Gastroesophageal sphincter (tissue), 4 donors: Measurements from ENCODE around the gene SCAF1. TPM values are rescaled to one million over a fixed set of nuclear protein-coding genes. Genes with fewer than 3 reads are reported as not detected.

ENCODE experiments used
- ATAC-seq: fragments of 150-250 bp; one replicate; pipeline ENCODE4 v1.9.1; 2016; ENCODE audit warnings: mild to moderate bottlenecking, moderate library complexity
- H3K27ac ChIP-seq, 4 donors: fragments of 200-600 bp; sonication (generic) in 3 of 4; 1 replicate in 3 of 4; 2 replicates in 1 of 4; pipeline ENCODE4 v1.5.1; 2016 to 2019
- H3K27me3 ChIP-seq: fragments of 200-600 bp; sonication (generic); one replicate; pipeline ENCODE4 v1.5.1; 2019
- H3K36me3 ChIP-seq, 2 donors: fragments of 200-600 bp; sonication (generic); one replicate each; pipeline ENCODE4 v1.5.1; 2019; ENCODE audit warnings: control low read depth in 1 of 2
- H3K4me1 ChIP-seq, 3 donors: fragments of 200-600 bp; sonication (generic); 1 replicate in 2 of 3; 2 replicates in 1 of 3; pipeline ENCODE4 v1.5.1; 2016 to 2019; ENCODE audit warnings: control low read depth in 2 of 3
- H3K4me3 ChIP-seq, 2 donors: fragments of 200-600 bp; sonication (generic); one replicate each; pipeline ENCODE4 v1.5.1; 2019; ENCODE audit warnings: mild to moderate bottlenecking in 1 of 2, moderate library complexity in 1 of 2
- H3K9me3 ChIP-seq, 3 donors: fragments of 200-600 bp; sonication (generic); one replicate each; pipeline ENCODE4 v1.5.1; 2017 to 2019; ENCODE audit warnings: control low read depth in 2 of 3
- CTCF ChIP-seq, 4 experiments: fragments of 200-600 bp in 2 of 4; fragments of 450-650 bp in 2 of 4; sonication (generic) in 1 of 4; IDR thresholded peaks; one replicate each; pipeline ENCODE4 v1.5.1; 2017 to 2019; ENCODE audit warnings: antibody characterized with exemption in 4 of 4, mild to moderate bottlenecking in 2 of 4, moderate library complexity in 2 of 4
- EP300 ChIP-seq: sonication (generic); formaldehyde crosslinking; IDR thresholded peaks from one replicate; pipeline ENCODE4 v1.6.1; 2017; ENCODE audit warnings: antibody characterized with exemption, mild to moderate bottlenecking
- POLR2A ChIP-seq, 2 donors: fragments of 450-650 bp; IDR thresholded peaks; one replicate each; pipeline ENCODE4 v1.6.1; 2017; ENCODE audit warnings: antibody characterized with exemption in 2 of 2, mild to moderate bottlenecking in 2 of 2, moderate library complexity in 1 of 2
- POLR2AphosphoS5 ChIP-seq: sonication (generic); formaldehyde crosslinking; IDR thresholded peaks from one replicate; pipeline ENCODE4 v1.6.1; 2017; ENCODE audit warnings: antibody characterized with exemption
- WGBS, 2 donors: methylation state at CpG; one replicate each; pipeline ENCODE4 v1.1.5; 2018; ENCODE audit warnings: low coverage in 1 of 2; 5-methylcytosine and 5-hydroxymethylcytosine counted together
- total RNA-seq, 4 donors: library from RNA; depleted of rRNA; stranded (reverse); fragments of >200 nt; gene quantifications; one replicate each; pipeline ENCODE4 v1.1.0, GENCODE V29; 2016

SCAF1 gene
- total RNA-seq, 4 donors from 2014 or later: 18.2 to 37.5 (median 18.5) TPM

- peaks cover 0 to 74% (median 31%) of the 10 kb centered on the region in 3 donors for H3K4me1 ChIP-seq
Observed at GRCh38 chr19:49642492-49643035, 555 bp downstream of the SCAF1 start.

GRCh38 chr19:49643466-49643865, 1.5 kb downstream of the SCAF1 start:
- H3K4me3 ChIP-seq: no peak overlapping the region
- peaks cover 0 to 38% of the 10 kb centered on the region in 2 donors for H3K36me3 ChIP-seq
- H3K27ac ChIP-seq: no peak overlapping the region
- WGBS, 2 donors: 70 to 83% methylated on average over 1 to 2 of the region's 2 CpGs
- H3K27me3 ChIP-seq: no peaks in the 10 kb centered on the region
- TF ChIP-seq EP300 (no peak), POLR2AphosphoS5 (no peak), CTCF (IDR thresholded peaks at IDR 0.05) (no peak), POLR2A (IDR thresholded peaks at IDR 0.05) (no peak)
- ATAC-seq: no peak
- no peaks in the 10 kb centered on the region for H3K9me3 ChIP-seq
- H3K4me1 ChIP-seq: peaks cover 0 to 65% (median 25%) of the 10 kb centered on the region in 3 donors

More at GRCh38 chr19:49642492-49643035, 555 bp downstream of the SCAF1 start:
- WGBS, 2 donors: 10 to 28% methylated on average over 2 to 3 of the region's 5 CpGs
- Histone ChIP-seq H3K9me3 (no peaks in the 10 kb centered on the region), H3K27me3 (no peaks in the 10 kb centered on the region), H3K27ac (peak overlapping the region; percentile 78 to 100 (median 100)), H3K4me3 (peak overlapping the region; percentile 70 to 76), H3K36me3 (peaks cover 0 to 29% of the 10 kb centered on the region in 2 donors)
- TF ChIP-seq EP300: no peak
- TF ChIP-seq POLR2AphosphoS5: no peak
- TF ChIP-seq POLR2A (IDR thresholded peaks at IDR 0.05): no peak
- TF ChIP-seq CTCF (IDR thresholded peaks at IDR 0.05): no peak
- ATAC-seq: no peak

GRCh38 chr19:49645592-49645991, 3.6 kb downstream of the SCAF1 start:
- Histone ChIP-seq H3K4me3 (no peak overlapping the region), H3K27me3 (no peaks in the 10 kb centered on the region), H3K36me3 (peaks cover 0 to 59% of the 10 kb centered on the region in 2 donors), H3K4me1 (peaks cover 0 to 52% (median 25%) of the 10 kb centered on the region in 3 donors), H3K9me3 (no peaks in the 10 kb centered on the region), H3K27ac (no peak overlapping the region)
- ATAC-seq: no peak
- TF ChIP-seq POLR2AphosphoS5 (no peak), EP300 (no peak), CTCF (IDR thresholded peaks at IDR 0.05) (no peak), POLR2A (IDR thresholded peaks at IDR 0.05) (no peak)
- 89% methylated on average over 6 of the region's 11 CpGs; no CpG with 5 or more reads in 1 of the 2 donors for WGBS, 2 donors

- Histone ChIP-seq H3K9me3 (no peaks in the 10 kb centered on the region), H3K4me1 (peaks cover 0 to 49% (median 25%) of the 10 kb centered on the region in 3 donors), H3K27ac (no peak overlapping the region), H3K36me3 (peaks cover 0 to 63% of the 10 kb centered on the region in 2 donors), H3K4me3 (no peak overlapping the region), H3K27me3 (no peaks in the 10 kb centered on the region)
- WGBS, 2 donors: 77% methylated on average over 4 of the region's 13 CpGs; no CpG with 5 or more reads in 1 of the 2 donors
- no peak for TF ChIP-seq EP300
- ATAC-seq: no peak
Observed at GRCh38 chr19:49645995-49646394, 4.0 kb downstream of the SCAF1 start.

GRCh38 chr19:49646586-49646985, 4.6 kb downstream of the SCAF1 start:
- H3K27ac ChIP-seq: no peak overlapping the region
- H3K27me3 ChIP-seq: no peaks in the 10 kb centered on the region
- H3K4me3 ChIP-seq: no peak overlapping the region
- no peaks in the 10 kb centered on the region for H3K9me3 ChIP-seq
- peaks cover 0 to 43% (median 25%) of the 10 kb centered on the region in 3 donors for H3K4me1 ChIP-seq
- ATAC-seq: no peak
- H3K36me3 ChIP-seq: peaks cover 0 to 69% of the 10 kb centered on the region in 2 donors
- WGBS, 2 donors: no CpG with 5 or more reads among the region's 17 CpGs
- TF ChIP-seq POLR2AphosphoS5: no peak
- no peak for TF ChIP-seq CTCF (IDR thresholded peaks at IDR 0.05)
- TF ChIP-seq EP300: no peak
- TF ChIP-seq POLR2A (IDR thresholded peaks at IDR 0.05): no peak
